Cardiac septum (tissue), 1 donor: ENCODE data around the gene ERMP1. TPM values are rescaled to one million over a fixed set of nuclear protein-coding genes. Genes with fewer than 3 reads are reported as not detected.

Experiments
- DNase-seq: peaks from one replicate; pipeline ENCODE4 v3.0.0-alpha.2; 2020; ENCODE audit warnings: low spot score
- intact Hi-C: fragments of 100-400 bp; cut with DNase I; formaldehyde crosslinking; loops from one replicate; pipeline ENCODE4 v1.14.0; 2022
- total RNA-seq: library from RNA; stranded (reverse); fragmentation: NEBNext Ultra II Directional; extraction: Animal tissue kit (Norgen Biotek cat#: 25700); gene quantifications from one replicate; pipeline ENCODE4 v1.2.1, GENCODE V29; 2021
- donor health status: DM: no; HTN: no; CAD: no.

ERMP1 gene
- total RNA-seq, 1 donor from 2014 or later, result 16.8 TPM

DNA sequence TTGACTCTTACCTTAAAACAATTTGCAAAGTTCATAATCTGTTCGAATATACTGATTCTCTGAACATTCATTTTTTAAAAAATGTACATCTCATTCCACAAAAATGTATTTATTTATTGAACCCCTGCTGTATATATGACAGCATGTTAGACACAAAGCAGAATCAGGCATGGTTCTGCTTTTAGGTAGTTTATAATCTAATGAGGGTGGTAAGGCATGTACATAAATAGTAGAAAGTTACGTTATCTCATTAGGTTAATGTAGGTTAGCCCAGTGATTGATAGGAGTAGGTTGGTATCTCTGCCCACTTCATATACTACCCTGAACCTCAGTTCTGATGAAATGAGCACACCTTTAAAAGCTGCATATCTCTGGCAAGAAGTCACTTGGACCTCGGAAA is 89.8 kb downstream of the ERMP1 start:
- intact Hi-C loops, result no loop called here
- DNase-seq, result no peak

DNA sequence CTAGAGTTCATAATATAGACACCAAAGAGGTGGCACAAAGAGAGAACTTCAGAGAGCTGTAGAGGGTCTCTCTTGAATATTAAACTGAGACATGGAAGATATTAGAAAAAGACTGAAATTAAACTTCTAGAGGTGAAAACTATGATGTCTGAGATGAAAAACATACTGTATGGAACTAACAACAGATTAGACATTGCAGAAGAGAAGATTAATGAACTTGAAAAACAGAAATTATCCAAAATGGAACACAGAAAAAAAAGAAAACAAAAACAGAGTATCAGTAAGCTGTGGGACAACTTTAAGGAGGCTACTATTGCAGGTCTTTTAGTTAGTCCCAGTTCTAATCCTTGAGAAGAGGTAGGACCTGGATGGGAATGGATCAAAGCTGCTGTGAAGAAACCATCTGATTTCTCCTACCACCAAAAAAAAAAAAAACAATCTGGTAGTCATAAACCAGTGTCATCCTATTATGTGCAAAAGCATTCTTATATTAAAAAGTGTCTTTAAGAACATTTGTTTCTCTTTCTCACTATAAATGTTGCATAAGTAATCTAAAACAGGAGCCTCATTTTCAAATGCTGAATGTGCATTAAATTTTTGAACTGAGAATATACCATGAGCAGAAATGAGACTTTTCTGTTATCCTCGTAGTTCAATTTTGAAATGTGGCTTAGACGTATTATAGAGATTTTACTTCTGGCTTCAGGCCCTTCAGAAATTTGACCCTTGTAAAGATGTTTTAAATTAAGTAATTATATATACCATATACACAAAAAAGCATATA is 96.2 kb downstream of the ERMP1 start:
- intact Hi-C loops, result no loop called here

DNA sequence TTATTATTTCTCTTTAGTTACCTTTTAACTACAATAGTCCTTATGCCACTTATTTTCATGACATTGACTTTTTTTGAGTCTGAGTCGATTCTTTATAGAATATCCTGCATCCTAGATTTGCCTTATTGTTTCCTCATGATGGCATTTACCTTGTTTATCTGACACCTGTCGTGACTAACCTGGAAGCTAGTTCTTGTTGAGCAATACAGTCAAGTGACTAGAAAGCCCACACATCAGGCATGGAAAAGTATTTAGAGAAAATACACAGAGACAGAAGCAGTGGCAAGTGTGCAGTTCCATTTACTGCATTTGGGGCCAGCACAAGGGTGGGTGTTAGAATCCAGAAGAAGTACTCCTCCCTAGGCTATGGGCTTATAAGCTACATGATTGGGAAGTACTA is 97.8 kb downstream of the ERMP1 start:
- intact Hi-C loops, result no loop called here
- no peak for DNase-seq

More for the DNA sequence above, 96.2 kb downstream of the ERMP1 start:
- no peak for DNase-seq

Other genes starting within 250 kb of the ERMP1 start
- gene RIC1, start 204.0 kb downstream of the ERMP1 start, total RNA-seq, result 9.3 TPM
- not detected for gene MLANA, start 57.8 kb upstream of the ERMP1 start, total RNA-seq
- gene RANBP6, start 182.5 kb upstream of the ERMP1 start, total RNA-seq, result 21.6 TPM